Suprapubic skin (tissue), 3 donors: ENCODE data around the gene MPZL3.
A peak's percentile ranks its signal among the peaks of the same experiment; 100 is the strongest.

Source experiments
- POLR2AphosphoS5 ChIP-seq, 3 donors: sonication (generic); formaldehyde crosslinking; IDR thresholded peaks; one replicate each; pipeline ENCODE4 v1.6.1; 2017; ENCODE audit warnings: antibody characterized with exemption in 3 of 3
- TF ChIP-seq, protein P1 (sequence below), 2 donors: fragments of 200-600 bp in 1 of 2; fragments of 450-650 bp in 1 of 2; sonication (generic) in 1 of 2; IDR thresholded peaks; one replicate each; pipeline ENCODE4 v1.5.1; 2016 to 2019; ENCODE audit warnings: antibody characterized with exemption in 2 of 2, mild to moderate bottlenecking in 1 of 2, moderate library complexity in 1 of 2

DNA sequence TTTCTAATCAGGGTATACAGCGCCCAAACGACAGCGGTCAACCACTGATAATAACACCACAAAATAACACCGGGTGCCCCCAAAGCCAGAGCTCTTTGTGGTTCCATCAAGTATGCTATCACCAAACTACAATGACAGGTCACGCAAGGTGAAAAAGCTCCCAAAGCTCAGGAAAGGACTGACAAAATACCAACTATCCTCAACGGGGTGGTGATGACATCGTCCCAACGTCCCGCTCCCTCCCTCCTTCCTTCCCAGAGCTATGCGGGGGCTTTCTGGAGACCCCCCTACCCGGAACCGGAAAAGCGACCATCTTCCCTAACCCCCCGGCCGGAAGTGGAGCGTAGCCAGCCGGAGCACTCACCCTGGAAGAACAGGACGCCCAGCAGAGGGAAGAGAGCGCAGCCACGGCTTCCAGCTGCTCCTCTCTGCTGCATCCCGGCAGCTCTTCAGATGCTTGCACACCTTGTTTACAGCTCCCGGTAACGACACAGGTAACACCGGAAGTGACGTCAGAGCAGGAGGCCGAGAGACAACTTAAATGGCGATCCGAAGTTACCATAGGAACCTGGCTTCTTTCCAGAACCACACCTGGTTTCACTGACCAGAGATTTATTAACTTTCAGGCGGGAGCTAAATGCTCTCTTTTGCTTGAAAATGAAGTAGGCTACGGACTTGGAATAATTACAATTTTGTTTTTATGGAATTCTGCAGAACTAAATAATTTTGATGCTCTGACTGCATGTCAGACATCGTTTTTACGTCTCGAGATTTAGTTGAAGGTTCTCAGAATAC is at the start of gene MPZL3:
- TF ChIP-seq, protein P1, sequence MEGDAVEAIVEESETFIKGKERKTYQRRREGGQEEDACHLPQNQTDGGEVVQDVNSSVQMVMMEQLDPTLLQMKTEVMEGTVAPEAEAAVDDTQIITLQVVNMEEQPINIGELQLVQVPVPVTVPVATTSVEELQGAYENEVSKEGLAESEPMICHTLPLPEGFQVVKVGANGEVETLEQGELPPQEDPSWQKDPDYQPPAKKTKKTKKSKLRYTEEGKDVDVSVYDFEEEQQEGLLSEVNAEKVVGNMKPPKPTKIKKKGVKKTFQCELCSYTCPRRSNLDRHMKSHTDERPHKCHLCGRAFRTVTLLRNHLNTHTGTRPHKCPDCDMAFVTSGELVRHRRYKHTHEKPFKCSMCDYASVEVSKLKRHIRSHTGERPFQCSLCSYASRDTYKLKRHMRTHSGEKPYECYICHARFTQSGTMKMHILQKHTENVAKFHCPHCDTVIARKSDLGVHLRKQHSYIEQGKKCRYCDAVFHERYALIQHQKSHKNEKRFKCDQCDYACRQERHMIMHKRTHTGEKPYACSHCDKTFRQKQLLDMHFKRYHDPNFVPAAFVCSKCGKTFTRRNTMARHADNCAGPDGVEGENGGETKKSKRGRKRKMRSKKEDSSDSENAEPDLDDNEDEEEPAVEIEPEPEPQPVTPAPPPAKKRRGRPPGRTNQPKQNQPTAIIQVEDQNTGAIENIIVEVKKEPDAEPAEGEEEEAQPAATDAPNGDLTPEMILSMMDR (IDR thresholded peaks at IDR 0.05): no peak
- peak in 2 of 3 donors; percentile 45 to 82 for TF ChIP-seq POLR2AphosphoS5 (IDR thresholded peaks at IDR 0.05)
